NCI-H1092 (cell line): ENCODE data around the gene HIC1.

Source experiments
- DNase-seq: peaks from one replicate; lab custom pipeline; 2025; lab: John Stamatoyannopoulos, UW

Gene HIC1

DNA sequence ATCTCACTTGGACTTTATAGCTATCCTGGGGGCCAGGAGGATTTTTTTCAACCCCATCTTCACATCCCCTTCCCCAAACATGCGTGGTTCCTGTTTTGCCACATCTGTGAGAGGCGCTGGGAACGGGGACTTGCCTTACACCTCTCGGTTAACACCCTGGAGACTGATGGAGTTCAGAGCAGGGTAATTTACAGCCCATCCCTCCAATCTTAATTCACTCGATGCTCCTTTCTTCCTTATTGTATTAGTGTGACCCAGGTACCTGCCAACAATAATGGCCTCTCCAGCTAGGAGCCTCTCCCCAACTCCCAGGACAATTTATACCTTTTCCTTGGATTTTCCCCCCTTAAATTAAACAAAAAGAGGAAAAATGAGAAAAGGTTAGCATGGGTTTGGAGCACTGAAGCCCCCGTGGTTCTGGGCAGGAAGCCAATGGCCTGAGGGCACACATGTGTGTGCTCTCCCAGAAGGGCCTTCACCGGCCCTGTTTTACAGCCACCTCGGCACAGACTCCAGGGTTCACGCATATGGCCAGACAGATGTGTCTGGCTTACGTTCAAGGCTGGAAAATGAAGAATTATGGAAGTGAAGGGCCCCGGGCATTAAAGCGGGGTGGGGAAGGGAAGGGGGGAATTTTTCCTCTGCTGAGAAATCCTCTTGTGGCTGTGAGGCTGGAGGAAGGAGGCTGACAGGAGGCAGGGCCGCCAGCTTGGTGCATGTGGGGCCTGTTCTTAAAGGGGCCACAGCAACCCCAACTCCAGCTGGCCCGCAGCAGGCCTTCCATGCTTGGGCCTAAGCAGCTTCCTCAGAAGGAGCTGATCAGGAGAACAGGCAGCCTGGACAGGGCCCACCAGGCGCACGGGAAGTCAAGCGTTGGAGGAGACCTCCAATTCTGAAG lies 21.4 kb downstream of the HIC1 start:
- no peak for DNase-seq

GRCh38 chr17:2077040-2077439 lies 22.1 kb downstream of the HIC1 start:
- DNase-seq, result no peak

DNA sequence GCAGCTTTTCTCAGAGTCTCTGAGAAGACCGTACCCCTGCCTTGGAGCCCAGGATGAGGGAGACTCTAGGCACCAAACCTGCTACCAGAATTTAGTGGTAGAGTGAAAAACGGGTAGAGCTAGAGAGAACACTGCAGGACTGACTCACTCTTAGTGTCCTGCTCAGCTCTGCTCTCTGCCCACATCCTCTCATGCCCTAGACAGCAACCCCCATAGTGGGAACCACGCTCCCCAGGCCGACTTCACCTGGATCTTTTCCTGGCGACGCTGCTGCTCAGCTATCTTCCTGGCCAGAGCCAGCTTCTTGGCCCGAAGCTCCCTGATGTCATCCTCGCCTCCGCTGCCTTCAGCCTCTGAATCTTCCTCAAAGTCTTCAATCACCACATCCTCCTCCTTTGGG lies 26.7 kb downstream of the HIC1 start:
- no peak for DNase-seq

DNA sequence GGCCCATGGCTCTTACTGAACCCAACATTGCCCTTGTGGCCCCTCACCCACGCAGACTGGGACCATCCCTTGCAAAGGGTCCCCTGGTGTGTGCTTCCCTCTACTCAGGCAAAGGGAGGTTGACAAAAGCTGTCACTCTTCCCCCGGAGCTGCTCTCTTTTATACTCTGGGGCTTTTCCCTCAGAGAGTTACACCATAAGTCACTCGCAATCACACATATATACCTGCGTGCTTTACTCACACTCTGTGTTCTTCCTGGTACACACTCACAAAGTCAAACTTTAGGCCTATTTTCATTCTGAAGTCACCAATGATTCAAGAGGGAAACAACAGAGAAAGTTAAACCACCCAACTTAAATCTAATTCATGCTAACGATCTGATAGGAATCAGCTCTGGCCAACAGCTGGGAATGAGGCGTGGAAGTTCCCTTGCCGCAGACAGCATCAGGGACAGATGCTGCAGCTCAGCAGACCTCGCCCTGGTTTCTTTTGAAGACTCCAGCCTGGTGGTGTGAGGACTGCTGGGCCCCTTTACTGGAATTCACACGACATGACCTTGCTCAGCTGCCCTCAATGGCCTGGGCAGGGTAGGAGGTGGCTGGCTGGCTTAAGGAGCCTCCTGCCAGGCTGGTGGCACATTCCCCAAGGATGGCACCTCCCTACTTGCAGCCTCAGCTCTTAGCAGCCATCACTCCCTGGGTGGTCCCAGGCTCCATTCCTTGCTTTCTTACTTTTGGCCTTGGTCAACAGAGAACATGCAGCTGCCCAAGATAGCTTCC lies 27.3 kb downstream of the HIC1 start:
- DNase-seq, result no peak

DNA sequence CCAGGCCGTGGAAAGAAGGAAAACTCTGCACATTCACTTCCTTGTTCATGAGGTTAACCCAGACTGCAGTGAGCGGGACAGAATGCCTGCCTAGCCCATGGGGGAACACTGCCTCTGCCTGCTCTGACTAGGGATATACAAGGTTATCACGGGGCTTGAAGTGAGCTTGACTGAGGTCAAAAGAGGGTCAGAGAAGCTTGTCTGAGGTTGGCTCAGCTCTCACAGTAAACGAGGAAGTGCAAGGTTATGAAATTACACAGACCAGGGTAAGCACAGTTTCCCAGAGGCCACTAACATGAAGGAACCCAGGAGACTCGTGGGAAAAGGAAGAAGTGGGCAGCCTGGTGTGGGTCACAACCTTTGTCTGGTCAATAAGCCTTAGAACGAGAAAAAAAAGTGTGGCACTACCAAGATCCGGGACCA lies 28.7 kb downstream of the HIC1 start:
- DNase-seq, result no peak

- no peak for DNase-seq
Observed at GRCh38 chr17:2084036-2084765, 29.3 kb downstream of the HIC1 start.

DNA sequence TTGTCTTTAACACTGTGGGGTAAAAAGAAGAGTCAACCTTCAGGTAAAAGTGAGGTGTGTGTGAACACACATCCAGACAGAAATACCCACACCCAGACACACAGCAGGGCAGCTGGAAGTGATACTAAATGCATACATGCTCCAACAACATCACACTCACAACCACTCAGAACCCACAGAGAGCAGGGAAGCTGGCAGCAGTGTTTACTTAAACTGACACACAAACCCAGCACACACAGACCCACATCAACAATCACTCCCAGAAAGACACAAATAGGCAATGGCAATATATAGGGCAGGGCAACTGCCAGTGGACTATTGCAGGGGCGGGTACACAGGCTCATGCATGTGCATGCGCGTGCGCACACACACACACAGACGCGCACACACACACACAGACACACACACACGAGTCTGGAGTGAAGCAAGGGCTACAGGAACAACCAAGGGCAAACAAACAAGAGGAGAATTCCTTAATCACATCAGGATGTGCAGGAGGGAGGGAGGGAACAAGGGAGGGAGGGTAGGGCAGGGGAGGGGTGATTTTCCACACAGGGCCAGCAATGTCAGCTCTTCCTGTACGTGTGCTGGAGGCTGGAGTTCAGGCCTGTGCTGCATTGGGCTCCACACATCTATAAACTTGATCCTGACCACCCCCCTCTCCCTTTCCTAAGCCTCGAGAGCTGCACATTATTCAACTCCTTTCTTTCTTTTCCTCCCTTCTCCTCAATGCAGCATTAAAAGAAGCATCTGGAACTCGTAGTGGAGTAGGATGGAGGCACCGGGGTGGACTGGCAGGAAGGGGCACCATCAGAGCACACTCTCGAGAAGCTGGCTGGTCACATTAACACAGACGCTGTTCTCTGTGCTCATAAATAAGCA lies 30.1 kb downstream of the HIC1 start:
- no peak for DNase-seq

- DNase-seq, result no peak
Observed at GRCh38 chr17:2085648-2085949, 30.7 kb downstream of the HIC1 start.

DNA sequence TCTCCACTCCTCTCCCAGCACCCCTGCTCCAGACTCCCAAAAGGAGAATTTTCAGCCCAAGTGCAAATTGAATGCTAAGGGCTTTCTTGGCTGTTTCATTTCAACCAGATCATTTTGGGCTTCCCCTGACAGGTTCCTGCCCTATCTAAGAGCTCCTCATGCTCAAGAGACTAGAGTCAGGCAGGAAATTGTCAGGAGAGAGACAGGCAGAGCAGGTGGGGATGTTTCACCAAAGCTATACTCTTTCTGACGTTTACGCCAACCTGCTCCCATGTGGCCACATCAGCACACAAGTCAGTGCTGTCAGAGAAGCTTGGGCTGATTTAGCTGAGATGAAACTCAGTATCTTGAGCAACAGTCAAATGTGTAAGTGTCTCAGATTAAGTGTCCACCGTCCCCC lies 31.4 kb downstream of the HIC1 start:
- DNase-seq, result no peak

DNA sequence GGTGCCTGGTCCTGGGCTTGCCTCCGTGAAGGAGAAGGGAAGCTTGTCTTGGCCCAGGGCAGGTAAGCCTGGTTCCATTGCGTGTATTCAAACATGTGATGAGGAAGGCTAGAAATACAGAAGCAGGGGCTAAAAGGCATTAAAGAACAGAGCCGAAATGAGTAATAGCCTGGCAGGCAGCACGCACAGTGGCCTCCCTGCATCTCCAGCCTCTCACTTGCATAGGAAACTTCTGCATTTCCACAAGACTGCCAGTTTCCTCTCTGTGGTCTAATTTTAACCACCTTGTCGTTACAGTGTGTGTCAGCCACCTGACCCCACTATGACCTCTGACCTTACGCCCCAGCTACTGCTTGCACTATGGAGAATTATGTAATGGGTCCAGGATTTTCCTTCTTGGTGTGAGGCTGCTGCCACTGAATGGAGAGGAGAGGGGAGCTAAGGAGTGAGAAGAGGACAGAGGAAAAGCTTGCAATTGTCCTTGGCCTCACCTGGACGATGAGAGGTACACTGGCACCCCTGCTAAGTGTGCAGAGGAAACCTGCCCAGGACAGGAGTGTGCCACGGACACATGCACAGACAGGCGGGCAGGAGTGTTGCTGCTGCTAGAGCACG lies 32.8 kb downstream of the HIC1 start:
- no peak for DNase-seq

GRCh38 chr17:2089021-2089422 lies 34.1 kb downstream of the HIC1 start:
- no peak for DNase-seq

DNA sequence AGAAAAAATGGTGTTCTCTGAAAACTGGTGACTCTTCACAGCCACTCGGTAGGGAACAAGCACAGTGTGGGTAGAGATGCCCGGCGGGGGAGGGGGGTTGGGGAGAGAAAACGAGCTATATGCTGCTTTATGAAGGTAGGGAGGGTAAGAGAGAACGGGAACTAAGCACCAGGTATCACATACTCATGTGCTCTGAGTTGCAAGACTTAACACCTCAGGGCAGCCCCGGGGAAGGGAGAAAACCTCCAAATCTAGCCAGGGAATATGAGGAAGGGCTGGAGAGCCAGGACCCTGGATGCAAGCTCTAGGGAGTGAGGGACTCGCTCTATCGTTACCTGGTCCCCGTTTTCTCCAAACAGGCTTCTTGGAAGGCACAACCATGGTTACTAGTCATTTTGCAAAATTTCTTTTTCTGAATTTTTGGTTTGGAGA lies 35.3 kb downstream of the HIC1 start:
- no peak for DNase-seq

DNA sequence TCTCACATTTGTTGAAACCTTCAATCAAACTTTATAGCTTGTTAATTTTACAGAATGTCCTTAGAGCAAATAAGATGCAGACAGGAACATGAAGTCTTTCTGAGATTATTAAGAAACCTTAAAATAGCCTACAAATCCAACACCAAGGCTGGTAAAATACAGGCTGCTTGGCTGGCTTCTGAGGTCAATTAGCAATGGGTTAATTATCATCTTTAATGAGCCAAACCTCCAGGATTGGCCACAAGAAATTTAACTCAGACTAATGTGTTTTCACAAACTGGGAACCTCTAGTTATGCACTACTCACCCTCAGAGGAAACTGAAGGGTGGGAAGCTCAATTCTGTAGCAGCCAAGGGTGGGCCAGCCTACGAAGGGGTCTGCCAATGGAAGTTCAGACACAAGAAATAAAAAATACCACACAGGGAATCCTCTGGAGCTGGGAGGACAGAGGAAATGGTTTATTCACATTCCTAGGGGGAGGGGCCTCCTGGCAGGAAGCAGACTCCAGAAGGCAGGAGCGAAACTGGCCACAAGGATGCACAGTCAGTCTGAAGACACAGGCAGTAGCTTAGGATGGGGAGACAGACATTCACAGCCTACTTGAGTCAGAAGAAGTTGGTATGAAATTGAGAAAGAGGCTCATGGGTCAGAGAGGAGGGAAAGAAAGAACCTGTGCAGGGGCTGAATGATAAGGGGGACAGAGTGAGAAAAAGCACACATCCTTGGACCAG lies 36.1 kb downstream of the HIC1 start:
- DNase-seq, result no peak

GRCh38 chr17:2092253-2092652 lies 37.4 kb downstream of the HIC1 start:
- no peak for DNase-seq

GRCh38 chr17:2093349-2093748 lies 38.4 kb downstream of the HIC1 start:
- no peak for DNase-seq

- peak; percentile 73 for DNase-seq
Observed at GRCh38 chr17:2094891-2095535, 40.1 kb downstream of the HIC1 start.

DNA sequence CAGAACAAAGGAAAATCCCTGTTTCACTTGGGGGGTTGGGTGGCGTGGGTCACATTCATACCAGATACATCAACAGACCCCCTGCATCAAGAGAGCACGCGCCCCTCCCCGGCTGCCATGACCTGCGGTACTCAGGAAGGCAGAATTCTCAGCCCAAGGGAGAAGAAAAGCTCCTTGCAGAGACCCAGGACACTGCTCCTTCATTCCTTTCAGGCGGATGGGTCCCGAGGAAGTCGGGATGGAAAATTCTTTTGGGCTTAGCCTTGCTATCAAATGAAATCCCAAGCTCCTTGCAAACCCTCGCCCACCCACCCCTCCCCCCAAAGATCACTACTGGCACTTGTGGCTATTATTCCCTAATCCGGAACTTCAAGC lies 40.6 kb downstream of the HIC1 start:
- no peak for DNase-seq

DNA sequence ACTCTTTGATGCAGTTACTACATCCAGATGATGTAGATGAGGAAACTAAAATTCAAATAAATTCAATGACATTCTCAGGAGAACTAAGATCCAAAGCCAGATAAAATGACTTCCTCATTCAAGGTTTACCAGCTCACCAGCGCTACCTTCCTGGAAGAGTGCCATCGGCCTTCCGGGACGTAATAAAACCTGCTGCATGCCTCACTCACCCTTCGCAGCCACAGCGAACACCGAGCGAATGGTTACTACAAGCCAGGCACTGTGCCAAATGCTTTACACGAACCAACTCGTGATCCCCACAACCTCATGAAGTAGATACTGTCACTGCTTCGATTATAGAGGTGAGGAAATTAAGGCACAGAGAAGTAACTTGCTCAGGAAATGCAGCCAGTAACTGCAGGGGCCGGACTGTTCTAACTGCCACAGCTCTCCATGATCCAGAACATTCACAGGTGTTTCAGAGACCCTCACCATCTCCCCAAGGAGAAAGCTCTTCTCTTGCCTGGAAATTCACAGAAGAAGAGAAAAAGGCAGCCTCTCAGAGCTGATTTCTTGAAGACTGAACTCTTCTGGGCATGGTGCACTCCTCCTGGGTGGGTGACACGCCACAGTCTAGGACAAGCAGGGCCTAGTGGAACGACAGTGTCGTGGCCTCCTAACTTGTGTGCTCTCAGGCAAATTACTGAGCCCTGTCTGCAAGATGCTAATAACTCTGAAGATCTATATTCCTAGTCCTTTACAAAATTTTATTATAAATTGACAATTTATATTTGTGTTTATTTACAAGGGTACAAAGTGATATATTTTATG lies 46.8 kb downstream of the HIC1 start:
- peak; percentile 50 for DNase-seq
